Erythroblast (primary cell): ENCODE data around the gene NAV3.

Source experiments
- GATA1 ChIP-seq: IDR thresholded peaks from 2 replicates; pipeline ENCODE4 v1.6.1; 2011; ENCODE audit warnings: low read depth, mild to moderate bottlenecking, control low read depth, low read length, moderate library complexity
- POLR2A ChIP-seq: IDR thresholded peaks from 2 replicates; pipeline ENCODE4 v1.6.1; 2011; ENCODE audit warnings: mild to moderate bottlenecking, low read length

GRCh38 chr12:78086553-78087362 lies 256.1 kb downstream of the NAV3 start:
- no peak for TF ChIP-seq POLR2A
- no peak for TF ChIP-seq GATA1
